Glomerular endothelial cell (primary cell): ENCODE data around the gene ASXL2. TPM values are rescaled to one million over a fixed set of nuclear protein-coding genes. Genes with fewer than 3 reads are reported as not detected.
"Not testable (repeated sequence)": the region's sequence is repeated elsewhere in the genome, so short reads cannot be mapped to it uniquely, and the experiment has no call there.

Experiments
- DNase-seq: peaks from one replicate; pipeline ENCODE4 v3.0.0-alpha.2; 2011; ENCODE audit warnings: low read depth, low spot score; ENCODE audit errors: extremely low read depth
- total RNA-seq: library from RNA; depleted of rRNA; stranded (reverse); fragments of >200 nt; gene quantifications from 2 replicates; pipeline ENCODE4 v1.2.3, GENCODE V29; 2015

The ASXL2 gene
- total RNA-seq, 1 donor from 2014 or later = 22.6 TPM

GRCh38 chr2:25894135-25894830 is 16.0 kb upstream of the ASXL2 start:
- no peak for DNase-seq

GRCh38 chr2:25891672-25892071 is 13.4 kb upstream of the ASXL2 start:
- DNase-seq = no peak

GRCh38 chr2:25887624-25888242 is 9.4 kb upstream of the ASXL2 start:
- no peak for DNase-seq

GRCh38 chr2:25885933-25886332 is 7.6 kb upstream of the ASXL2 start:
- no peak for DNase-seq

- DNase-seq = no peak
Measured at GRCh38 chr2:25881764-25882163, 3.5 kb upstream of the ASXL2 start.

- DNase-seq = no peak
Measured at GRCh38 chr2:25879133-25879730, 945 bp upstream of the ASXL2 start.

- DNase-seq = no peak
Measured at GRCh38 chr2:25877431-25878360, 591 bp downstream of the ASXL2 start.

- DNase-seq = no peak
Measured at GRCh38 chr2:25872134-25872533, 6.2 kb downstream of the ASXL2 start.

GRCh38 chr2:25867396-25868003 is 10.8 kb downstream of the ASXL2 start:
- DNase-seq = no peak

GRCh38 chr2:25856377-25856776 is 21.9 kb downstream of the ASXL2 start:
- no peak for DNase-seq

GRCh38 chr2:25855065-25855464 is 23.2 kb downstream of the ASXL2 start:
- DNase-seq = no peak

GRCh38 chr2:25854613-25855012 is 23.7 kb downstream of the ASXL2 start:
- no peak for DNase-seq

GRCh38 chr2:25853038-25853638 is 25.1 kb downstream of the ASXL2 start:
- DNase-seq = no peak

GRCh38 chr2:25851740-25852503 is 26.4 kb downstream of the ASXL2 start:
- DNase-seq = peak; percentile 67

- not testable (repeated sequence) for DNase-seq
Measured at GRCh38 chr2:25850400-25850799, 27.9 kb downstream of the ASXL2 start.

GRCh38 chr2:25849350-25849749 is 28.9 kb downstream of the ASXL2 start:
- DNase-seq = not testable (repeated sequence)

GRCh38 chr2:25845843-25846505 is 32.3 kb downstream of the ASXL2 start:
- DNase-seq = no peak

- no peak for DNase-seq
Measured at GRCh38 chr2:25844089-25844488, 34.2 kb downstream of the ASXL2 start.

- DNase-seq = no peak
Measured at GRCh38 chr2:25842155-25842554, 36.1 kb downstream of the ASXL2 start.
